Measurements from ENCODE around the gene HCLS1.

DNA sequence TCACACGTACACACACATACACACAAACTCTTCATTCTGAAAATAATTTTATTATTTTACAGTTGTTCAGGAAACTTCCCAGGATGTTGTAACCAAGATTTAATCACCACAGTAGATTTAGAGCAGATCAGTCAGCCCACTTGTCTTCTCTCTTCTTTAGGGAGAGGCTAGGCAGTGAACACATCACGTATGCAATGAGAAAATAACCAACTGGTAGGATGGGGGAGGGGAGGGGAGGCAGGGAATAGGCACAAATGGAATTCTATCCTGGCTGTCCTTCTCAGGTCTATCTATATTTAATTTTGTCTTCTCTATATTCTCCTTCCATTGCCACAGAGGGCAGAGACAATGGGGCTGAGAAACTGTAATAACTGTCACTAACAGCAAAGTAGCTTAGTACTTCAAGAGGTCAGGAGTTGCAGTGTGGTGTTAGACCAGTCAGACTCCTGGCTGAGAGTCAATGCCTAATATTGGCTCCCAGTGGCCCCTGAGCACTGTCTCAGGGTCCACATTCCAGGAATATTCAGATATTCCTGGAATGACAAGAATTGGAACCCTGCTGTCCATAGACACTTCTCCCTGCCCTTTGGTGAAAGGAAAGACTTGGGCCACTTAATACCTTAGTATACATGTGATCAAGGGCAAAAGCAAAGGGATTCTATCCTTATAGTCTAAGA is 2.6 kb upstream of the HCLS1 start:
- TF ChIP-seq, protein P1, sequence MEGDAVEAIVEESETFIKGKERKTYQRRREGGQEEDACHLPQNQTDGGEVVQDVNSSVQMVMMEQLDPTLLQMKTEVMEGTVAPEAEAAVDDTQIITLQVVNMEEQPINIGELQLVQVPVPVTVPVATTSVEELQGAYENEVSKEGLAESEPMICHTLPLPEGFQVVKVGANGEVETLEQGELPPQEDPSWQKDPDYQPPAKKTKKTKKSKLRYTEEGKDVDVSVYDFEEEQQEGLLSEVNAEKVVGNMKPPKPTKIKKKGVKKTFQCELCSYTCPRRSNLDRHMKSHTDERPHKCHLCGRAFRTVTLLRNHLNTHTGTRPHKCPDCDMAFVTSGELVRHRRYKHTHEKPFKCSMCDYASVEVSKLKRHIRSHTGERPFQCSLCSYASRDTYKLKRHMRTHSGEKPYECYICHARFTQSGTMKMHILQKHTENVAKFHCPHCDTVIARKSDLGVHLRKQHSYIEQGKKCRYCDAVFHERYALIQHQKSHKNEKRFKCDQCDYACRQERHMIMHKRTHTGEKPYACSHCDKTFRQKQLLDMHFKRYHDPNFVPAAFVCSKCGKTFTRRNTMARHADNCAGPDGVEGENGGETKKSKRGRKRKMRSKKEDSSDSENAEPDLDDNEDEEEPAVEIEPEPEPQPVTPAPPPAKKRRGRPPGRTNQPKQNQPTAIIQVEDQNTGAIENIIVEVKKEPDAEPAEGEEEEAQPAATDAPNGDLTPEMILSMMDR (IDR thresholded peaks at IDR 0.05 in 8 of 11, conservative IDR thresholded peaks at IDR 0.05 in 3 of 11) = no peak
- TF ChIP-seq POLR2AphosphoS5 (IDR thresholded peaks at IDR 0.05) = no peak
- no peak for TF ChIP-seq POLR2A (IDR thresholded peaks at IDR 0.05)
